H9 (cell line): ENCODE measurements around the gene CLEC16A. TPM values are rescaled to one million over a fixed set of nuclear protein-coding genes. Genes with fewer than 3 reads are reported as not detected.

Experiments used
- DNase-seq: peaks from one replicate; pipeline ENCODE4 v3.0.0-alpha.2; 2017
- H2AFZ ChIP-seq: one replicate; pipeline ENCODE4 v1.6.1; 2013; ENCODE audit warnings: mild to moderate bottlenecking, low read length, control low read depth, moderate library complexity
- H2AK5ac ChIP-seq: 2 replicates; pipeline ENCODE4 v1.6.1; 2013; ENCODE audit warnings: low read length, control low read depth, mixed read lengths; ENCODE audit not compliant: insufficient read length
- H2BK120ac ChIP-seq: one replicate; pipeline ENCODE4 v1.6.1; 2013; ENCODE audit warnings: low read depth, mild to moderate bottlenecking, low read length, control low read depth, inconsistent platforms; ENCODE audit not compliant: poor library complexity, severe bottlenecking
- H2BK12ac ChIP-seq: 2 replicates; pipeline ENCODE4 v1.6.1; 2013; ENCODE audit warnings: low read length, control low read depth, mixed read lengths, low read depth; ENCODE audit not compliant: insufficient read length
- H2BK15ac ChIP-seq: 2 replicates; pipeline ENCODE4 v1.6.1; 2013; ENCODE audit warnings: low read depth, low read length, control low read depth
- H2BK20ac ChIP-seq: one replicate; pipeline ENCODE4 v1.6.1; 2013; ENCODE audit warnings: low read depth, mild to moderate bottlenecking, low read length, control low read depth, inconsistent platforms; ENCODE audit not compliant: poor library complexity, severe bottlenecking
- H2BK5ac ChIP-seq: 2 replicates; pipeline ENCODE4 v1.6.1; 2013; ENCODE audit warnings: low read length, control low read depth, mixed read lengths; ENCODE audit not compliant: insufficient read length
- H3K14ac ChIP-seq: 2 replicates; pipeline ENCODE4 v1.6.1; 2013; ENCODE audit warnings: low read length, control low read depth; ENCODE audit not compliant: insufficient read depth
- H3K18ac ChIP-seq: 2 replicates; pipeline ENCODE4 v1.6.1; 2013; ENCODE audit warnings: low read depth, mild to moderate bottlenecking, mixed read lengths, low read length, control low read depth; ENCODE audit not compliant: insufficient read length
- H3K23ac ChIP-seq: 2 replicates; pipeline ENCODE4 v1.6.1; 2013; ENCODE audit warnings: low read length, control low read depth, mixed read lengths, low read depth; ENCODE audit not compliant: insufficient read length
- H3K23me2 ChIP-seq: 2 replicates; pipeline ENCODE4 v1.6.1; 2013; ENCODE audit warnings: low read depth, mild to moderate bottlenecking, mixed read lengths, low read length, control low read depth; ENCODE audit not compliant: insufficient read length, poor library complexity, severe bottlenecking
- H3K27ac ChIP-seq: 2 replicates; pipeline ENCODE4 v1.5.1; 2013; ENCODE audit warnings: low read length, control low read depth, mixed read lengths, low read depth; ENCODE audit not compliant: insufficient read length
- H3K27me3 ChIP-seq: 2 replicates; pipeline ENCODE4 v1.6.1; 2013; ENCODE audit warnings: low read length, control low read depth, inconsistent platforms; ENCODE audit not compliant: insufficient read depth
- H3K4ac ChIP-seq: 2 replicates; pipeline ENCODE4 v1.6.1; 2013; ENCODE audit warnings: low read depth, mild to moderate bottlenecking, control low read depth, inconsistent platforms, low read length, moderate library complexity
- H3K4me1 ChIP-seq: 2 replicates; pipeline ENCODE4 v1.6.1; 2013; ENCODE audit warnings: low read length, control low read depth, inconsistent platforms; ENCODE audit not compliant: insufficient read depth
- H3K4me2 ChIP-seq: 2 replicates; pipeline ENCODE4 v1.6.1; 2013; ENCODE audit warnings: low read length, control low read depth, mixed read lengths; ENCODE audit not compliant: insufficient read length, insufficient read depth
- H3K56ac ChIP-seq: 2 replicates; pipeline ENCODE4 v1.6.1; 2013; ENCODE audit warnings: low read depth, mild to moderate bottlenecking, mixed read lengths, low read length, control low read depth; ENCODE audit not compliant: insufficient read length
- H3K79me1 ChIP-seq: 2 replicates; pipeline ENCODE4 v1.6.1; 2013; ENCODE audit warnings: low read depth, mild to moderate bottlenecking, moderate library complexity, low read length, control low read depth, inconsistent platforms; ENCODE audit not compliant: insufficient read depth, poor library complexity, severe bottlenecking
- H3K79me2 ChIP-seq: 2 replicates; pipeline ENCODE4 v1.6.1; 2013; ENCODE audit warnings: low read length, control low read depth, inconsistent platforms; ENCODE audit not compliant: insufficient read depth
- H3K9ac ChIP-seq: 2 replicates; pipeline ENCODE4 v1.6.1; 2013; ENCODE audit warnings: low read length, control low read depth, mixed read lengths; ENCODE audit not compliant: insufficient read length; ENCODE audit errors: extremely low read depth
- H3K9me3 ChIP-seq: one replicate; pipeline ENCODE4 v1.6.1; 2013; ENCODE audit warnings: low read depth, low read length, inconsistent platforms; ENCODE audit not compliant: control insufficient read depth
- H3T11ph ChIP-seq: one replicate; pipeline ENCODE4 v1.6.1; 2013; ENCODE audit warnings: mild to moderate bottlenecking, low read length, control low read depth, inconsistent platforms
- H4K20me1 ChIP-seq: one replicate; pipeline ENCODE4 v1.6.1; 2013; ENCODE audit not compliant: control insufficient read depth, insufficient read length, insufficient read depth
- H4K5ac ChIP-seq: 2 replicates; pipeline ENCODE4 v1.6.1; 2013; ENCODE audit warnings: low read depth, mild to moderate bottlenecking, mixed read lengths, low read length, control low read depth; ENCODE audit not compliant: insufficient read length
- H4K8ac ChIP-seq: replicated peaks from 2 replicates; pipeline ENCODE4 v1.6.1; 2013; ENCODE audit warnings: low read length, control low read depth, mixed read lengths, low read depth; ENCODE audit not compliant: insufficient read length
- H4K91ac ChIP-seq: 2 replicates; pipeline ENCODE4 v1.6.1; 2013; ENCODE audit warnings: low read depth, mild to moderate bottlenecking, moderate library complexity, mixed read lengths, low read length, control low read depth; ENCODE audit not compliant: insufficient read length
- H3K27ac Mint-ChIP-seq, 3 experiments: 2 replicates in 2 of 3; 3 replicates in 1 of 3; pipeline ENCODE4 v1.8.0; 2020 to 2021; ENCODE audit warnings: mixed read lengths in 3 of 3, mild to moderate bottlenecking in 1 of 3, moderate library complexity in 1 of 3
- H3K27me3 Mint-ChIP-seq: 2 replicates; pipeline ENCODE4 v1.8.0; 2021; ENCODE audit warnings: low read depth, mild to moderate bottlenecking, moderate library complexity, mixed read lengths
- H3K36me3 Mint-ChIP-seq, 3 experiments: 2 replicates in 2 of 3; 3 replicates in 1 of 3; pipeline ENCODE4 v1.8.0; 2020 to 2021; ENCODE audit warnings: low read depth in 3 of 3, mixed read lengths in 3 of 3; ENCODE audit not compliant: insufficient read depth in 1 of 3
- H3K4me1 Mint-ChIP-seq, 2 experiments: 2 replicates each; pipeline ENCODE4 v1.8.0; 2020; ENCODE audit warnings: mixed read lengths in 2 of 2
- H3K4me3 Mint-ChIP-seq, 2 experiments: 2 replicates in 1 of 2; 3 replicates in 1 of 2; pipeline ENCODE4 v1.8.0; 2020 to 2021; ENCODE audit warnings: mild to moderate bottlenecking in 2 of 2, mixed read lengths in 2 of 2, moderate library complexity in 1 of 2
- H3K9me3 Mint-ChIP-seq, 2 experiments: 2 replicates in 1 of 2; 3 replicates in 1 of 2; pipeline ENCODE4 v1.8.0; 2020; ENCODE audit warnings: mild to moderate bottlenecking in 2 of 2, mixed read lengths in 2 of 2, moderate library complexity in 1 of 2
- WGBS: extraction: QIAGEN DNeasy Blood & Tissue Kit; methylation state at CpG from one replicate; pipeline ENCODE4 v1.1.7; 2013; ENCODE audit warnings: missing lambda C conversion rate, low lambda C conversion rate, mixed read lengths; ENCODE audit not compliant: insufficient read length; ENCODE audit errors: extremely low coverage; 5-methylcytosine and 5-hydroxymethylcytosine counted together
- total RNA-seq: library from RNA; stranded (reverse); gene quantifications from 2 replicates; pipeline ENCODE4 v1.2.1, GENCODE V29; 2021
- TF ChIP-seq, protein P1 (sequence below): fragments of 200-600 bp; sonication (generic); conservative IDR thresholded peaks from 3 replicates; pipeline ENCODE4 v1.8.0; 2021; ENCODE audit warnings: antibody characterized with exemption, mild to moderate bottlenecking

CLEC16A gene
- total RNA-seq, 1 experiment from 2014 or later: 15.2 TPM

- H4K91ac ChIP-seq: no peak overlapping the region
- H3K27me3 ChIP-seq: no peaks in the 10 kb centered on the region
- H4K5ac ChIP-seq: no peak overlapping the region
- H3K23ac ChIP-seq: no peak overlapping the region
- H3K4me1 Mint-ChIP-seq: peaks cover 2 to 8% of the 10 kb centered on the region in 2 experiments; a peak in 2 of 4 replicates
- peaks cover 0 to 25% (median 0%) of the 10 kb centered on the region in 3 experiments; a peak in 3 of 7 replicates for H3K36me3 Mint-ChIP-seq
- no peak overlapping the region for H3K27ac ChIP-seq
- H2BK20ac ChIP-seq: no peak overlapping the region
- WGBS: no CpG with 5 or more reads among the region's 5 CpGs
- H2BK120ac ChIP-seq: no peak overlapping the region
- no peak overlapping the region for H2BK12ac ChIP-seq
- no peak overlapping the region for H3K14ac ChIP-seq
- no peaks in the 10 kb centered on the region for H4K20me1 ChIP-seq
- no peak overlapping the region for H3T11ph ChIP-seq
- H3K79me2 ChIP-seq: no peaks in the 10 kb centered on the region
- H3K27me3 Mint-ChIP-seq: no peaks in the 10 kb centered on the region
- DNase-seq: no peak
- TF ChIP-seq, protein P1, sequence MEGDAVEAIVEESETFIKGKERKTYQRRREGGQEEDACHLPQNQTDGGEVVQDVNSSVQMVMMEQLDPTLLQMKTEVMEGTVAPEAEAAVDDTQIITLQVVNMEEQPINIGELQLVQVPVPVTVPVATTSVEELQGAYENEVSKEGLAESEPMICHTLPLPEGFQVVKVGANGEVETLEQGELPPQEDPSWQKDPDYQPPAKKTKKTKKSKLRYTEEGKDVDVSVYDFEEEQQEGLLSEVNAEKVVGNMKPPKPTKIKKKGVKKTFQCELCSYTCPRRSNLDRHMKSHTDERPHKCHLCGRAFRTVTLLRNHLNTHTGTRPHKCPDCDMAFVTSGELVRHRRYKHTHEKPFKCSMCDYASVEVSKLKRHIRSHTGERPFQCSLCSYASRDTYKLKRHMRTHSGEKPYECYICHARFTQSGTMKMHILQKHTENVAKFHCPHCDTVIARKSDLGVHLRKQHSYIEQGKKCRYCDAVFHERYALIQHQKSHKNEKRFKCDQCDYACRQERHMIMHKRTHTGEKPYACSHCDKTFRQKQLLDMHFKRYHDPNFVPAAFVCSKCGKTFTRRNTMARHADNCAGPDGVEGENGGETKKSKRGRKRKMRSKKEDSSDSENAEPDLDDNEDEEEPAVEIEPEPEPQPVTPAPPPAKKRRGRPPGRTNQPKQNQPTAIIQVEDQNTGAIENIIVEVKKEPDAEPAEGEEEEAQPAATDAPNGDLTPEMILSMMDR: no peak
- H3K27ac Mint-ChIP-seq: peak overlapping the region in 1 of 3 experiments; percentile 34; a peak in 1 of 7 replicates
- H3K23me2 ChIP-seq: no peaks in the 10 kb centered on the region
- no peaks in the 10 kb centered on the region for H3K9me3 ChIP-seq
- no peak overlapping the region for H3K9ac ChIP-seq
- no peak overlapping the region for H3K4me2 ChIP-seq
- H3K9me3 Mint-ChIP-seq: no peaks in the 10 kb centered on the region
- H3K18ac ChIP-seq: no peak overlapping the region
- H3K56ac ChIP-seq: no peak overlapping the region
- no peak overlapping the region for H3K4me3 Mint-ChIP-seq
- H2BK15ac ChIP-seq: no peak overlapping the region
- H3K4me1 ChIP-seq: no peaks in the 10 kb centered on the region
- H2BK5ac ChIP-seq: no peak overlapping the region
- no peak overlapping the region for H4K8ac ChIP-seq
- H2AK5ac ChIP-seq: no peak overlapping the region
- H3K79me1 ChIP-seq: no peaks in the 10 kb centered on the region
- H2AFZ ChIP-seq: no peak overlapping the region
- H3K4ac ChIP-seq: no peak overlapping the region
Observed at GRCh38 chr16:11038777-11039176, 94.4 kb downstream of the CLEC16A start.
